ENCODE data around the gene FILIP1L.

- TF ChIP-seq POLR2A (IDR thresholded peaks at IDR 0.05), result no peak
- TF ChIP-seq, protein P1, sequence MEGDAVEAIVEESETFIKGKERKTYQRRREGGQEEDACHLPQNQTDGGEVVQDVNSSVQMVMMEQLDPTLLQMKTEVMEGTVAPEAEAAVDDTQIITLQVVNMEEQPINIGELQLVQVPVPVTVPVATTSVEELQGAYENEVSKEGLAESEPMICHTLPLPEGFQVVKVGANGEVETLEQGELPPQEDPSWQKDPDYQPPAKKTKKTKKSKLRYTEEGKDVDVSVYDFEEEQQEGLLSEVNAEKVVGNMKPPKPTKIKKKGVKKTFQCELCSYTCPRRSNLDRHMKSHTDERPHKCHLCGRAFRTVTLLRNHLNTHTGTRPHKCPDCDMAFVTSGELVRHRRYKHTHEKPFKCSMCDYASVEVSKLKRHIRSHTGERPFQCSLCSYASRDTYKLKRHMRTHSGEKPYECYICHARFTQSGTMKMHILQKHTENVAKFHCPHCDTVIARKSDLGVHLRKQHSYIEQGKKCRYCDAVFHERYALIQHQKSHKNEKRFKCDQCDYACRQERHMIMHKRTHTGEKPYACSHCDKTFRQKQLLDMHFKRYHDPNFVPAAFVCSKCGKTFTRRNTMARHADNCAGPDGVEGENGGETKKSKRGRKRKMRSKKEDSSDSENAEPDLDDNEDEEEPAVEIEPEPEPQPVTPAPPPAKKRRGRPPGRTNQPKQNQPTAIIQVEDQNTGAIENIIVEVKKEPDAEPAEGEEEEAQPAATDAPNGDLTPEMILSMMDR (IDR thresholded peaks at IDR 0.05), result no peak
- no peak for TF ChIP-seq POLR2AphosphoS5 (IDR thresholded peaks at IDR 0.05)
Observed at GRCh38 chr3:99960123-99960878, 154.0 kb downstream of the FILIP1L start.

All from stomach (tissue), 4 donors.